ELR (cell line): ENCODE data around the gene B3GAT3.
"Not testable (repeated sequence)": the region's sequence is repeated elsewhere in the genome, so short reads cannot be mapped to it uniquely, and the experiment has no call there.

Experiments used
- DNase-seq: peaks from one replicate; pipeline ENCODE4 v3.0.0-alpha.2; 2015; ENCODE audit warnings: low read depth

The B3GAT3 gene

GRCh38 chr11:62621567-62622470, at the start of gene B3GAT3:
B3GAT3 (minus strand) TSS chr11:62621986; CDS start chr11:62621947, 39 bp downstream.
- DNase-seq = peak; percentile 98

GRCh38 chr11:62671236-62671607, 49.4 kb upstream of the B3GAT3 start:
- no peak for DNase-seq

GRCh38 chr11:62669420-62670161, 47.8 kb upstream of the B3GAT3 start:
- no peak for DNase-seq

- no peak for DNase-seq
Measured at GRCh38 chr11:62667460-62667859, 45.7 kb upstream of the B3GAT3 start.

GRCh38 chr11:62666259-62666926, 44.6 kb upstream of the B3GAT3 start:
- DNase-seq = no peak

- peak; percentile 57 for DNase-seq
Measured at GRCh38 chr11:62665599-62666258, 43.9 kb upstream of the B3GAT3 start.

GRCh38 chr11:62665075-62665598, 43.4 kb upstream of the B3GAT3 start, which contains the start of the genes C11orf98 and CSKMT:
C11orf98 (minus strand) TSS chr11:62665210; CDS start chr11:62665169, 41 bp downstream.
CSKMT (plus strand) TSS chr11:62665312; CDS start chr11:62665880, 568 bp downstream.
- peak; percentile 95 for DNase-seq

GRCh38 chr11:62664405-62665074, 42.8 kb upstream of the B3GAT3 start:
- DNase-seq = peak; percentile 70

GRCh38 chr11:62656796-62657429, 35.1 kb upstream of the B3GAT3 start:
- DNase-seq = no peak

GRCh38 chr11:62654297-62654696, 32.5 kb upstream of the B3GAT3 start:
- DNase-seq = no peak

GRCh38 chr11:62652161-62653006, 30.6 kb upstream of the B3GAT3 start:
- peak; percentile 37 for DNase-seq

- DNase-seq = not testable (repeated sequence)
Measured at GRCh38 chr11:62650283-62650682, 28.5 kb upstream of the B3GAT3 start.

GRCh38 chr11:62649486-62649885, 27.7 kb upstream of the B3GAT3 start:
- no peak for DNase-seq

- no peak for DNase-seq
Measured at GRCh38 chr11:62648967-62649364, 27.2 kb upstream of the B3GAT3 start.

GRCh38 chr11:62648185-62648966, 26.6 kb upstream of the B3GAT3 start:
- no peak for DNase-seq

- no peak for DNase-seq
Measured at GRCh38 chr11:62647609-62648005, 25.8 kb upstream of the B3GAT3 start.

- DNase-seq = no peak
Measured at GRCh38 chr11:62646825-62647608, 25.2 kb upstream of the B3GAT3 start.
